ENCODE data around the gene USP49. TPM values are rescaled to one million over a fixed set of nuclear protein-coding genes. Genes with fewer than 3 reads are reported as not detected.

Gene USP49
- total RNA-seq, 1 experiment from 2014 or later, result 18.5 TPM

DNA sequence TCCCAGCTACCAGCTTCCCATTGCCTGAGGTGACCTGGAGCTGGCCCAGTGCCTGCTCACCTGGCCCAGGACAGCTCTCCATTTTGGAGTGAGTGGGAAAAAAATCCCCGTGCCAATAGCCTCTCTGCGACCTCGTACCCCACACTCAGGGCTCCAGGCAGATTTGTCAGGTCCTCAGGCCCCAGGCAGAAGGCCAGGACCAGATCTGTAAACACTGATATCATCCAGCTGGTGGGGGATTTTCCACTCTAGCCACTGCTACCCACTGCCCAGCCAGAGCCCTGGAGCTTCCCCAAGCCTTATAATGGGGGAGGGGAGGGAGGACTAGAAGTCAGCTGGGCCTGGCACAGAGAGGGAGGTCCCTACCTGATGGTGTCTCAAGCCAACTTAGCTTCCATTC lies 146.6 kb downstream of the USP49 start:
- peaks cover 18% of the 10 kb centered on the region for H3K4me1 Mint-ChIP-seq (ENCODE audit: low read depth, unreplicated experiment)
- no peak overlapping the region for H3K4me3 ChIP-seq (ENCODE audit: low read depth, low read length)
- no peaks in the 10 kb centered on the region for H3K9me3 Mint-ChIP-seq (ENCODE audit: unreplicated experiment)
- BruUV-seq (replicated peaks), result no TSS peak
- intact Hi-C loops (cut with micrococcal nuclease; ENCODE audit: unreplicated experiment), result no loop called here
- H3K9me3 ChIP-seq, result no peaks in the 10 kb centered on the region
- no peak for DNase-seq
- peaks cover 15% of the 10 kb centered on the region for H3K4me1 ChIP-seq
- no peak for TF ChIP-seq CTCF (IDR thresholded peaks at IDR 0.05; ENCODE audit: insufficient read depth in 1 of 2, low read depth in 1 of 2, low read length in 1 of 2, severe bottlenecking in 1 of 2, unreplicated experiment in 1 of 2)
- ChIA-PET CTCF (no interaction called here), POLR2A (interaction anchor here (0.6 kb wide), 1 partner anchor 287 kb away, joined by 4 read pairs; no protein-coding TSS in a partner anchor)
- no peak overlapping the region for H3K4me3 Mint-ChIP-seq (ENCODE audit: unreplicated experiment)
- no peak overlapping the region for H3K27ac Mint-ChIP-seq (ENCODE audit: unreplicated experiment)
- no peaks in the 10 kb centered on the region for H3K36me3 ChIP-seq (ENCODE audit: control insufficient read depth, insufficient read depth, low read length)
- H3K27me3 Mint-ChIP-seq (ENCODE audit: insufficient read depth, unreplicated experiment), result no peaks in the 10 kb centered on the region
- H3K27me3 ChIP-seq (replicated peaks; ENCODE audit: control insufficient read depth, insufficient read depth, low read length), result no peaks in the 10 kb centered on the region
- no peaks in the 10 kb centered on the region for H3K36me3 Mint-ChIP-seq (ENCODE audit: insufficient read depth, unreplicated experiment)

DNA sequence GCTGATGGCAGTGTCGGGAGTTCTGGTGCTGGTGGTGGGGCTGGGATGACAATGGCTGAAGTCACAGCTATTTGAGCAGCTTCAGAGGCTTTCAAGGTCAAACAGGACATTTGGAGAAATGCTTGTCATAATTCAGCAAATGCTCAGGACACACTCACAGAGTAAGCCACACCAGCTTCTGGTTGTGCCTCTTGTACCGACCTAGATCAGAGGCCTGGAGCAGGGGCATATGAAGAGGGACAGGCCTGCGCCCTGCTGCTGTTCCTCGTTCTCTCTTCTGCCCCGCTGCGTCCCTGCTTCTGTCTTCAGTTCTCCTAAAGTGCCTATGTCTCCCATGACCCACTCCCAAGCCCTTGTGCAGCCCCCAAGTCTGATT lies 147.1 kb downstream of the USP49 start:
- Mint-ChIP-seq H3K27me3 (ENCODE audit: insufficient read depth, unreplicated experiment) (no peaks in the 10 kb centered on the region), H3K36me3 (ENCODE audit: insufficient read depth, unreplicated experiment) (no peaks in the 10 kb centered on the region), H3K4me1 (ENCODE audit: low read depth, unreplicated experiment) (peaks cover 15% of the 10 kb centered on the region), H3K9me3 (ENCODE audit: unreplicated experiment) (no peaks in the 10 kb centered on the region), H3K4me3 (ENCODE audit: unreplicated experiment) (no peak overlapping the region), H3K27ac (ENCODE audit: unreplicated experiment) (no peak overlapping the region)
- POLR2A ChIA-PET, result interaction anchor here (0.6 kb wide), 1 partner anchor 287 kb away, joined by 4 read pairs; no protein-coding TSS in a partner anchor
- no peak overlapping the region for H3K4me3 ChIP-seq (ENCODE audit: low read depth, low read length)
- no TSS peak for BruUV-seq (replicated peaks)
- H3K27me3 ChIP-seq (replicated peaks; ENCODE audit: control insufficient read depth, insufficient read depth, low read length), result no peaks in the 10 kb centered on the region
- intact Hi-C loops (cut with micrococcal nuclease; ENCODE audit: unreplicated experiment), result no loop called here
- no peaks in the 10 kb centered on the region for H3K36me3 ChIP-seq (ENCODE audit: control insufficient read depth, insufficient read depth, low read length)
- H3K9me3 ChIP-seq, result no peaks in the 10 kb centered on the region
- peaks cover 19% of the 10 kb centered on the region for H3K4me1 ChIP-seq
- CTCF ChIA-PET, result interaction anchor here (0.6 kb wide), 1 partner anchor 27 kb away, joined by 6 read pairs; no protein-coding TSS in a partner anchor
- no peak for TF ChIP-seq CTCF (IDR thresholded peaks at IDR 0.05; ENCODE audit: insufficient read depth in 1 of 2, low read depth in 1 of 2, low read length in 1 of 2, severe bottlenecking in 1 of 2, unreplicated experiment in 1 of 2)
- no peak for DNase-seq

GRCh38 chr6:41747256-41748101 lies 147.7 kb downstream of the USP49 start, which contains the start of gene PGC:
TSS of gene PGC (minus strand) at chr6:41747397. CDS start at chr6:41747334, 63 bp downstream.
- Histone ChIP-seq H3K36me3 (ENCODE audit: control insufficient read depth, insufficient read depth, low read length) (no peaks in the 10 kb centered on the region), H3K9me3 (no peaks in the 10 kb centered on the region), H3K27me3 (replicated peaks; ENCODE audit: control insufficient read depth, insufficient read depth, low read length) (no peaks in the 10 kb centered on the region), H3K4me3 (ENCODE audit: low read depth, low read length) (no peak within 1 kb of the TSS), H3K4me1 (peaks cover 25% of the 10 kb centered on the region)
- BruUV-seq (replicated peaks), result no TSS peak
- ChIA-PET POLR2A (interaction anchor here (0.6 kb wide), 1 partner anchor 288 kb away, joined by 4 read pairs; no protein-coding TSS in a partner anchor), CTCF (interaction anchor here (0.6 kb wide), 1 partner anchor 28 kb away, joined by 6 read pairs; no protein-coding TSS in a partner anchor)
- Mint-ChIP-seq H3K4me1 (ENCODE audit: low read depth, unreplicated experiment) (peaks cover 20% of the 10 kb centered on the region), H3K27ac (ENCODE audit: unreplicated experiment) (no peak within 1 kb of the TSS), H3K27me3 (ENCODE audit: insufficient read depth, unreplicated experiment) (no peaks in the 10 kb centered on the region), H3K9me3 (ENCODE audit: unreplicated experiment) (no peaks in the 10 kb centered on the region), H3K4me3 (ENCODE audit: unreplicated experiment) (no peak within 1 kb of the TSS), H3K36me3 (ENCODE audit: insufficient read depth, unreplicated experiment) (peaks cover 6% of the 10 kb centered on the region)
- intact Hi-C loops (cut with micrococcal nuclease; ENCODE audit: unreplicated experiment), result no loop called here
- no peak for TF ChIP-seq CTCF (IDR thresholded peaks at IDR 0.05; ENCODE audit: insufficient read depth in 1 of 2, low read depth in 1 of 2, low read length in 1 of 2, severe bottlenecking in 1 of 2, unreplicated experiment in 1 of 2)
- no peak for DNase-seq

All from Caco-2 (cell line).